GM10266 (cell line): ENCODE data around the gene ZBTB7B.

Experiments used
- DNase-seq: peaks from one replicate; pipeline ENCODE4 v3.0.0; 2012; ENCODE audit errors: extremely low spot score
- TF ChIP-seq, protein P1 (sequence below): IDR thresholded peaks from 2 replicates; pipeline ENCODE4 v1.5.1; 2012; ENCODE audit warnings: mild to moderate bottlenecking, low read depth; ENCODE audit not compliant: control insufficient read depth, insufficient read depth; ENCODE audit errors: missing control alignments

The ZBTB7B gene

DNA sequence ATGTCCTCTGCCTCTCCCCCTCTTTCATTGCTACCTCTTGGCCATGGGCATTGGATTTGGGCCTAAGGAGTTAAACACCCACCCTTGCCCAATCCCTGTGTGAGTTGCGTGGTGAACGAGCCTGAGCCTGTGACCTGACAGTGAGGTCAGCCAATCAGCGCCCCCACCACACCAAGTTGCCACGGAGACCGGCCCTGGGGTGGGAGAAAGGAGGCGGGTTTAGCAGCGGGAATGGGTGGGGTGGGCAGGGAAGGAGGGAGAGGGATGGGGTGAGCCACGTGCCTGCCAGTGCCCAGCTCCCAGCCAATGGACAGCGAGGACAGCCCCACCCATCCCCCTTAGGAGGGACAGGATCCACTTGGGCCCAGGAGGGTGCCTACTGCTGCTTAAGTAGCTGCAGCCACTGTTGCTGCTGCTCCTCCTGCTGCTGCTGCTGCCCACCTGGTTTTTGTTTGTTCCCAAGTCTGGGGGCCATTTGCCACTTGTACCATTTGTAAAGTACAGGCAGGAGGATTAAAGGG lies 9.5 kb downstream of the ZBTB7B start:
- DNase-seq = no peak
- TF ChIP-seq, protein P1, sequence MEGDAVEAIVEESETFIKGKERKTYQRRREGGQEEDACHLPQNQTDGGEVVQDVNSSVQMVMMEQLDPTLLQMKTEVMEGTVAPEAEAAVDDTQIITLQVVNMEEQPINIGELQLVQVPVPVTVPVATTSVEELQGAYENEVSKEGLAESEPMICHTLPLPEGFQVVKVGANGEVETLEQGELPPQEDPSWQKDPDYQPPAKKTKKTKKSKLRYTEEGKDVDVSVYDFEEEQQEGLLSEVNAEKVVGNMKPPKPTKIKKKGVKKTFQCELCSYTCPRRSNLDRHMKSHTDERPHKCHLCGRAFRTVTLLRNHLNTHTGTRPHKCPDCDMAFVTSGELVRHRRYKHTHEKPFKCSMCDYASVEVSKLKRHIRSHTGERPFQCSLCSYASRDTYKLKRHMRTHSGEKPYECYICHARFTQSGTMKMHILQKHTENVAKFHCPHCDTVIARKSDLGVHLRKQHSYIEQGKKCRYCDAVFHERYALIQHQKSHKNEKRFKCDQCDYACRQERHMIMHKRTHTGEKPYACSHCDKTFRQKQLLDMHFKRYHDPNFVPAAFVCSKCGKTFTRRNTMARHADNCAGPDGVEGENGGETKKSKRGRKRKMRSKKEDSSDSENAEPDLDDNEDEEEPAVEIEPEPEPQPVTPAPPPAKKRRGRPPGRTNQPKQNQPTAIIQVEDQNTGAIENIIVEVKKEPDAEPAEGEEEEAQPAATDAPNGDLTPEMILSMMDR = no peak

DNA sequence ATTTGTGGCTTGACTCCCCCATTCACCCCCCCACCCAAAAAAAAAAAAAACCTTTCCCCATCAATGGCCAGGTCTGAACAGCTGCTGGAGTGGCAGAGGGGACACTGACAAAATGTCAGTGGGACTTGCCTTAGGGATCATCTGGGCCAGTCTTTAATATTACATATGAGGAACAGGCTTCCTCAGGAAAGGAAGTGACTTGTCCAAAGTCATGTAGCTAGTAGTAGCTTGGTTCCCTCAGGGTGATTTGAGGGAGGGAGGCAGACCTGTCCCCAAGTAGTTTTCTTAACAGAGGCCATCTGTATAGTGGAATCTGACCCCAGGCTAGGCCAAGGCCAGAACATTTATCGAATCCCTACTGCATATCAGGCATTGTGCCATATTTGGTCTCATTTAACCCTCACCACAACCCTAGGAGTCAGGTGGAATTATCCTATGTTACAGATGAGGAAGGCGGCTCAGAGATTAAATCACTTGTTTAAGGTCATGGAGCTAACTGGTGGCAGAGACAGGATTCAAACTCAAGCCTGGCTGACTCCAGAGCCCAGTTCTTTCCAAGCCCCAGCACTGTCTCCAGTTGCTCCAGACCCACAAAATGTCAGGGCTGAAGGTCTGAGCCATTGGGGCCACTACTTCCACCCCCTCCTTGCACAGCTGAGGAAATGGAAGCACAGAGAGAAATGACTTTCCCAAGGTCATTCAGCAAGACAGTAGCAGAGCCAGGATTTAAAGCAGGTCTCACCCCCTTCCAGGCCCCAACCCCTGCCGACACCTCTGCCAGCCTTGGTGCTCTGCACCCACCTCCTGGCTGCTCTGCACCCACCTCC lies 10.4 kb downstream of the ZBTB7B start:
- DNase-seq = no peak
- TF ChIP-seq, protein P1 = no peak

DNA sequence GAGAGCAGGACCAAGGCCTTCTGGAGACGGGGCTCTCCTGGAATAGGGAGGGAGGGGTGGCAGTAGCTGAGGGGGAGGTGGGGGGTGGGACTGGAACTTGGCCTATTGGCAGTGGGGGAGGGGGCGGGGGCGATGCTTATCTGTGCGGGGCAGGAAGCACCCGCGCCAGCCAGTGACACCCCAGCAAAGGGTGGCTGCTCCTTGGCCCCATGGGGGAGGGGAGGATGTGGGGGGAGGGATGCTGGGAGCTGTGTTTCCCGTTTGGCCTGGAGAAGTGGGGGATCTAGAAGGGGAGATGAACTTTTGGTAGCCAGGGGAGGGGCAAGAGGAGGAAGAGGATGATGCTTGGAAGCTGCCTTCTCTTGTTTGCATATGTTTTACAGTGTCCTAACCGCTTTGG lies 11.0 kb downstream of the ZBTB7B start:
- TF ChIP-seq, protein P1 = no peak
- DNase-seq = no peak

DNA sequence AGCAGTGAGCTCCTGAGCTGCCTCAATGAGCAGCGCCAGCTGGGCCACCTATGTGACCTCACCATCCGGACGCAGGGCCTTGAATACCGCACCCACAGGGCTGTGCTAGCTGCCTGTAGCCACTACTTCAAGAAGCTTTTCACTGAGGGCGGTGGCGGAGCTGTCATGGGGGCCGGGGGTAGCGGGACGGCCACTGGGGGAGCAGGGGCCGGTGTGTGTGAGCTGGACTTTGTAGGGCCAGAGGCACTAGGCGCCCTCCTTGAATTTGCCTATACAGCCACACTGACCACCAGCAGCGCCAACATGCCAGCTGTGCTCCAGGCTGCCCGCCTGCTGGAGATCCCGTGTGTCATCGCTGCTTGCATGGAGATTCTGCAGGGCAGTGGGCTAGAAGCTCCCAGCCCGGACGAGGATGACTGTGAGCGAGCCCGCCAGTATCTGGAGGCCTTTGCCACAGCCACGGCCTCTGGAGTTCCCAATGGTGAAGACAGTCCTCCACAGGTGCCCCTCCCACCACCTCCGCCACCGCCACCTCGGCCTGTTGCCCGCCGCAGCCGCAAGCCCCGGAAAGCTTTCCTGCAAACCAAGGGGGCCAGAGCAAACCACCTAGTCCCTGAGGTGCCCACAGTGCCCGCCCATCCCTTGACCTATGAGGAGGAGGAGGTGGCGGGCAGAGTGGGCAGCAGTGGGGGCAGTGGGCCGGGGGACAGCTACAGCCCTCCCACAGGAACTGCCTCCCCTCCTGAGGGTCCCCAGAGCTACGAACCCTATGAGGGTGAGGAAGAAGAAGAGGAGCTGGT lies 12.3 kb downstream of the ZBTB7B start:
- TF ChIP-seq, protein P1 = no peak
- DNase-seq = no peak

DNA sequence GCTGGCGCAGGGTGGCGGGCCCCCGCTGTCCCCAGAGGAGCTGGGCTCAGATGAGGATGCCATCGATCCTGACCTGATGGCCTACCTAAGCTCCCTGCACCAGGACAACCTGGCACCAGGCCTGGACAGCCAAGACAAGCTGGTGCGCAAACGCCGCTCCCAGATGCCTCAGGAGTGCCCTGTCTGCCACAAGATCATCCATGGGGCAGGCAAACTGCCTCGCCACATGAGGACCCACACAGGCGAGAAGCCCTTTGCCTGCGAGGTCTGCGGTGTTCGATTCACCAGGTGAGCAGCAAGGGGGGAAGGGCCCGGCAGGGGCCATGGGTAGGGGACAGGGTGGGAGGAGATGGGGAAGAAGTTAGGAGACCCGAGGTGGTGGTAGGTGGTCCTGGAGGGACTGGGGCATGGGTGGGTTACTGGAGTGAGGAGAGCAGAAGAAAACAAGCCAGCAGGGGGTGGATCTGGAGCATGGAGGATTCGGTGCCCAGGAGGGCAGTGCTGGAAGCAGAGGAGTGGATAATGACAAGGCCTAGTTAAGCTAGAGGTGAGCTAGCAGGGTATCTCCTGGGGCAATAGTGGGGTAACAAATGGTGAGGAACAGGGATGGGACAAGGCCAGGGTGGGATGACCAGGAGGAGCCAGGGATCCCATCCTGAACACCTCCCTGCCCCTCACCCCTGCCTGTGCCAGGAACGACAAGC lies 13.1 kb downstream of the ZBTB7B start:
- TF ChIP-seq, protein P1 = no peak
- DNase-seq = no peak

DNA sequence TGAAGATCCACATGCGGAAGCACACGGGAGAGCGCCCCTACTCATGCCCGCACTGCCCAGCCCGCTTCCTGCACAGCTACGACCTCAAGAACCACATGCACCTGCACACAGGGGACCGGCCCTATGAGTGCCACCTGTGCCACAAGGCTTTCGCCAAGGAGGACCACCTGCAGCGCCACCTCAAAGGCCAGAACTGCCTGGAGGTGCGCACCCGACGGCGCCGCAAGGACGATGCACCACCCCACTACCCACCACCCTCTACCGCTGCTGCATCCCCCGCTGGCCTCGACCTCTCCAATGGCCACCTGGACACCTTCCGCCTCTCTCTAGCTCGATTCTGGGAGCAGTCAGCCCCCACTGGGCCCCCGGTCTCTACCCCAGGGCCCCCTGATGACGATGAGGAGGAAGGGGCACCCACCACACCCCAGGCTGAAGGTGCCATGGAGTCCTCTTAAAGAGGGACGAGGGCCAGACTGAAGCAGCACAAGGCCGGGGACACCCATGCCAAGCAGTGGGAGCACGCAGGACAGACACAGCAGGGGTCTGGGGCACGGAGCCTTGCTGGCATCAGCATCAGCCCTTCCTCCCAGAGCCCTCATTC lies 13.7 kb downstream of the ZBTB7B start:
- DNase-seq = no peak
- TF ChIP-seq, protein P1 = no peak
